Measurements from ENCODE around the gene TOMM34.

DNA sequence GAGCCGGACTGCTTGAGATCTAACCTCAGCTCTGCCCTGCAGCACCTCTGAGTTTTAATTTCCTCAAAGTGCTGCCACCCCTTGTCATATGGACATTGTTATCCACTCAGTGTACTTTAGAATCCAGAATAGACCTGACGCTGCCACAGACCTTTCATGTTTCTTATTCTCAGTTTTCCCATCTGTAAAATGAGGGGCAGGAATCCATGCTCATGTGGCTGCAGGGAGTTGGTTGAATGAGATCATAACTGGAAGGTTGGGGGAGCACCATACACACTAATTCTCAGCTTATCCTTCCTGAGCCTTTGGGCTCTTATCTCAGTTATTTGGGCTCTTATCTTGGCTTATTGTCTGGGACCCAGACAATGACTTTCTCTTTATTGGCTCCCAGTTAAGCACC, 48.0 kb downstream of the TOMM34 start:
- TF ChIP-seq POLR2A (IDR thresholded peaks at IDR 0.05; ENCODE audit: low read depth, low read length) (no peak), TAF1 (IDR thresholded peaks at IDR 0.05; ENCODE audit: borderline replicate concordance, low read depth, low read length) (no peak), POLR2AphosphoS5 (IDR thresholded peaks at IDR 0.05; ENCODE audit: low read depth, low read length) (no peak)

Measured in GM12892 (cell line).